WTC11 (cell line): ENCODE results near the gene LRRC27. TPM values are rescaled to one million over a fixed set of nuclear protein-coding genes. Genes with fewer than 3 reads are reported as not detected.

Experiments
- ATAC-seq: fragments of 200-7000 bp; cut with Tn5 transposase; 2 replicates; pipeline ENCODE4 v1.10.0; 2021; ENCODE audit warnings: mild to moderate bottlenecking, moderate library complexity
- CTCF ChIA-PET: fragments of 300-600 bp; sonication (Branson Sonifier 250); formaldehyde crosslinking; loops from one replicate; lab custom pipeline; 2021; ENCODE audit warnings: antibody characterized with exemption; lab: Charles Lee
- POLR2A ChIA-PET: fragments of 350-600 bp; sonication (Branson Sonifier 250); formaldehyde crosslinking; loops from one replicate; lab custom pipeline; 2021; ENCODE audit warnings: antibody characterized with exemption; lab: Charles Lee
- DNase-seq: peaks from one replicate; pipeline ENCODE4 v3.0.0; 2021; ENCODE audit warnings: low spot score
- H3K27ac Mint-ChIP-seq: 2 replicates; pipeline ENCODE4 v1.8.0; 2021; ENCODE audit warnings: mixed read lengths
- H3K27me3 Mint-ChIP-seq: 2 replicates; pipeline ENCODE4 v1.8.0; 2021; ENCODE audit warnings: low read depth, mild to moderate bottlenecking, moderate library complexity, mixed read lengths
- H3K36me3 Mint-ChIP-seq: 2 replicates; pipeline ENCODE4 v1.8.0; 2021; ENCODE audit warnings: mixed read lengths
- H3K4me1 Mint-ChIP-seq: 2 replicates; pipeline ENCODE4 v1.8.0; 2022; ENCODE audit warnings: mixed read lengths
- H3K4me3 Mint-ChIP-seq: 2 replicates; pipeline ENCODE4 v1.8.0; 2021; ENCODE audit warnings: mild to moderate bottlenecking, moderate library complexity, mixed read lengths
- H3K9me3 Mint-ChIP-seq: 2 replicates; pipeline ENCODE4 v1.8.0; 2021; ENCODE audit warnings: mixed read lengths
- AFF4 ChIP-seq: sonication (generic); formaldehyde crosslinking; IDR thresholded peaks from 2 replicates; pipeline ENCODE4 v1.8.1; 2023; ENCODE audit warnings: mild to moderate bottlenecking, missing genetic modification reagents, borderline replicate concordance
- ARID4B ChIP-seq: sonication (generic); formaldehyde crosslinking; IDR thresholded peaks from 2 replicates; pipeline ENCODE4 v1.8.0; 2023; ENCODE audit warnings: missing genetic modification reagents, mild to moderate bottlenecking, borderline replicate concordance
- CREB1 ChIP-seq: sonication (generic); formaldehyde crosslinking; IDR thresholded peaks from 2 replicates; pipeline ENCODE4 v1.8.0; 2023; ENCODE audit warnings: mild to moderate bottlenecking, missing genetic modification reagents
- EMX1 ChIP-seq: fragments of 250-450 bp; sonication (Bioruptor Pico); IDR thresholded peaks from 2 replicates; pipeline ENCODE4 v1.8.0; 2021; ENCODE audit warnings: mild to moderate bottlenecking
- ESRRA ChIP-seq: sonication (generic); formaldehyde crosslinking; IDR thresholded peaks from 2 replicates; pipeline ENCODE4 v1.8.1; 2022; ENCODE audit warnings: mild to moderate bottlenecking, missing genetic modification reagents, borderline replicate concordance
- MYBL2 ChIP-seq: sonication (generic); formaldehyde crosslinking; IDR thresholded peaks from 2 replicates; pipeline ENCODE4 v1.8.1; 2023; ENCODE audit warnings: mild to moderate bottlenecking, moderate library complexity, missing genetic modification reagents
- NFATC4 ChIP-seq: fragments of 250-450 bp; sonication (Bioruptor Pico); IDR thresholded peaks from 2 replicates; pipeline ENCODE4 v1.9.0; 2021; ENCODE audit warnings: mild to moderate bottlenecking
- NFE2L1 ChIP-seq: sonication (generic); formaldehyde crosslinking; IDR thresholded peaks from 2 replicates; pipeline ENCODE4 v1.8.1; 2023; ENCODE audit warnings: missing genetic modification reagents
- PRRX2 ChIP-seq: fragments of 250-450 bp; sonication (Bioruptor Pico); IDR thresholded peaks from 2 replicates; pipeline ENCODE4 v1.8.0; 2021; ENCODE audit warnings: mild to moderate bottlenecking
- SOX15 ChIP-seq: fragments of 250-450 bp; sonication (Bioruptor Pico); IDR thresholded peaks from 2 replicates; pipeline ENCODE4 v1.9.0; 2021; ENCODE audit warnings: mild to moderate bottlenecking
- STAT6 ChIP-seq: sonication (generic); formaldehyde crosslinking; conservative IDR thresholded peaks from 2 replicates; pipeline ENCODE4 v1.8.1; 2023; ENCODE audit warnings: mild to moderate bottlenecking, low read depth, missing genetic modification reagents, moderate library complexity
- ZNF317 ChIP-seq: sonication (generic); formaldehyde crosslinking; IDR thresholded peaks from 2 replicates; pipeline ENCODE4 v1.8.1; 2023; ENCODE audit warnings: low read depth, mild to moderate bottlenecking, moderate library complexity, missing genetic modification reagents, borderline replicate concordance
- ZNF416 ChIP-seq: fragments of 250-450 bp; sonication (Bioruptor Pico); IDR thresholded peaks from 2 replicates; pipeline ENCODE4 v1.9.0; 2021; ENCODE audit warnings: mild to moderate bottlenecking, inconsistent platforms
- total RNA-seq: library from RNA; stranded (reverse); gene quantifications from 3 replicates; pipeline ENCODE4 v1.2.3, GENCODE V29; 2021
- TF ChIP-seq, protein P1 (sequence below): fragments of 250-450 bp; sonication (Bioruptor Pico); IDR thresholded peaks from 2 replicates; pipeline ENCODE4 v2.1.2; 2022; ENCODE audit warnings: mild to moderate bottlenecking, moderate library complexity
- TF ChIP-seq, protein P2 (sequence below): sonication (generic); formaldehyde crosslinking; IDR thresholded peaks from 2 replicates; pipeline ENCODE4 v1.8.1; 2022; ENCODE audit warnings: low read depth, mild to moderate bottlenecking, moderate library complexity, missing genetic modification reagents, borderline replicate concordance
- TF ChIP-seq, protein P3 (sequence below): sonication (generic); formaldehyde crosslinking; IDR thresholded peaks from 2 replicates; pipeline ENCODE4 v1.8.1; 2023; ENCODE audit warnings: mild to moderate bottlenecking, moderate library complexity, missing genetic modification reagents

Gene LRRC27
- total RNA-seq, 1 experiment from 2014 or later = 4.4 TPM

DNA sequence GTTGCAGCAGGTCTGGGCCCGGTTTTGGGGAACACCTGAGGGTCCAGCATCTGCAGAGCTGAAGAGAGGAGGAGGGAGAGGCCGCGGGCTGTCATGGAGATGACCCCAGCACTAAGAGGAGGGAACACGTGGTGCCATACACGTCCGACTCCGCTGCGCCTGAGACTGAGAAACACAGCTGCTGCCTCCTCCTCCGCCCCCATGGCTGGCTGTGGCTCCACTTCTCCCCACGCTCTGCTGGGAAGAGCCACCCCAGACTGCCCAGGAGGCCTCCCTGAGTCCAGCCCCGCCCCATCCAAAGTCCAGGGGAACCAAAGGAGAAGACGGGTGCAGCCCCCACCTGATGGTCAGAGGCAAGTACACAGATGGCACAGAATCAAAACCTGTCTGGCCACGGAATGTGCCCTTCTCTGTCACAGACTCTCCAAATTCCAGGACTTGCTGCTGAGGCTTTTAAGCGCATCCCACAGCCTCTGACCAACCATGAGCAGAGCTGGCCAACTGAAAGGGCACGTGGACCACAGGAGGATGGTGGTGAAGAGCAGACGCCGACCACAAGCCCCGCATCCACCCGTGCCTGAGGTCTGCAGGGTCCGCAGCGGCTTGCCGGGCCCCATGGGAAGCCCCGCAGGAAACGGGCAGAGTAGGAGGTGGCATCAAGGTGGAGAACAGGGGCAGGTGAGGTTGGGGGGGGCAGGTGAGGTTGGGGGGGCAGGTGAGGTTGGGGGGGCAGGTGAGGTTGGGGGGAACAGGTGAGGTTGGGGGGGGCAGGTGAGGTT, 48.2 kb upstream of the LRRC27 start (continued):
- TF ChIP-seq AFF4 (CRISPR knock-in tag) (no peak), PRRX2 (CRISPR knock-in tag) (no peak), ZNF416 (no peak), EMX1 (no peak), ESRRA (no peak), CREB1 (CRISPR knock-in tag) (no peak)
- TF ChIP-seq, protein P1, sequence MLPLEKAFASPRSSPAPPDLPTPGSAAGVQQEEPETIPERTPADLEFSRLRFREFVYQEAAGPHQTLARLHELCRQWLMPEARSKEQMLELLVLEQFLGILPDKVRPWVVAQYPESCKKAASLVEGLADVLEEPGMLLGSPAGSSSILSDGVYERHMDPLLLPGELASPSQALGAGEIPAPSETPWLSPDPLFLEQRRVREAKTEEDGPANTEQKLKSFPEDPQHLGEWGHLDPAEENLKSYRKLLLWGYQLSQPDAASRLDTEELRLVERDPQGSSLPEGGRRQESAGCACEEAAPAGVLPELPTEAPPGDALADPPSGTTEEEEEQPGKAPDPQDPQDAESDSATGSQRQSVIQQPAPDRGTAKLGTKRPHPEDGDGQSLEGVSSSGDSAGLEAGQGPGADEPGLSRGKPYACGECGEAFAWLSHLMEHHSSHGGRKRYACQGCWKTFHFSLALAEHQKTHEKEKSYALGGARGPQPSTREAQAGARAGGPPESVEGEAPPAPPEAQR = no peak
- TF ChIP-seq, protein P2, sequence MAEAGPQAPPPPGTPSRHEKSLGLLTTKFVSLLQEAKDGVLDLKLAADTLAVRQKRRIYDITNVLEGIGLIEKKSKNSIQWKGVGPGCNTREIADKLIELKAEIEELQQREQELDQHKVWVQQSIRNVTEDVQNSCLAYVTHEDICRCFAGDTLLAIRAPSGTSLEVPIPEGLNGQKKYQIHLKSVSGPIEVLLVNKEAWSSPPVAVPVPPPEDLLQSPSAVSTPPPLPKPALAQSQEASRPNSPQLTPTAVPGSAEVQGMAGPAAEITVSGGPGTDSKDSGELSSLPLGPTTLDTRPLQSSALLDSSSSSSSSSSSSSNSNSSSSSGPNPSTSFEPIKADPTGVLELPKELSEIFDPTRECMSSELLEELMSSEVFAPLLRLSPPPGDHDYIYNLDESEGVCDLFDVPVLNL (CRISPR knock-in tag) = no peak

DNA sequence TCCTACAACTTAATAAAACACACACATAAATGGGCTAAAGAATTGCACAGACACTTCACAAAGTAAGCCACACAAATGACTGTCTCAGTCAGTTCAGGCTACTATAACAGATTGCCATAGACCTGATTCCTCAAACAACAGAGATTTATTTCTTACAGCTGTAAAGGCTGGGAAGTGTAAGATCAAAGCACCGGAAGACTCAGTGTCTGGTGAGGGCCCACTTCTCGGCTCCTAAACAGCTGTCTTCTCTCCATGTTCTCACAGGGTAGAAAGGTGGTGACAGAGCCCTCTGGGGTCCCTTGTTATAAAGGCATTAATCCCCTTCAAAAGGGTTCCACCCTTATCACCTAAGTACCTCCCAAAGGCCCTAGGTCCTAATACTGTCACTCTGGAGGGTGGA, 42.6 kb upstream of the LRRC27 start:
- Mint-ChIP-seq H3K9me3 (no peaks in the 10 kb centered on the region), H3K27ac (no peak overlapping the region), H3K27me3 (no peaks in the 10 kb centered on the region), H3K4me3 (no peak overlapping the region), H3K4me1 (peaks cover 3% of the 10 kb centered on the region; the same call in 1 of the 2 replicates), H3K36me3 (no peaks in the 10 kb centered on the region)
- POLR2A ChIA-PET = no interaction called here
- CTCF ChIA-PET = no interaction called here
- no peak for DNase-seq
- ATAC-seq = no peak
- TF ChIP-seq, protein P3, sequence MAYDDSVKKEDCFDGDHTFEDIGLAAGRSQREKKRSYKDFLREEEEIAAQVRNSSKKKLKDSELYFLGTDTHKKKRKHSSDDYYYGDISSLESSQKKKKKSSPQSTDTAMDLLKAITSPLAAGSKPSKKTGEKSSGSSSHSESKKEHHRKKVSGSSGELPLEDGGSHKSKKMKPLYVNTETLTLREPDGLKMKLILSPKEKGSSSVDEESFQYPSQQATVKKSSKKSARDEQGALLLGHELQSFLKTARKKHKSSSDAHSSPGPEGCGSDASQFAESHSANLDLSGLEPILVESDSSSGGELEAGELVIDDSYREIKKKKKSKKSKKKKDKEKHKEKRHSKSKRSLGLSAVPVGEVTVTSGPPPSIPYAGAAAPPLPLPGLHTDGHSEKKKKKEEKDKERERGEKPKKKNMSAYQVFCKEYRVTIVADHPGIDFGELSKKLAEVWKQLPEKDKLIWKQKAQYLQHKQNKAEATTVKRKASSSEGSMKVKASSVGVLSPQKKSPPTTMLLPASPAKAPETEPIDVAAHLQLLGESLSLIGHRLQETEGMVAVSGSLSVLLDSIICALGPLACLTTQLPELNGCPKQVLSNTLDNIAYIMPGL (CRISPR knock-in tag) = no peak
- no peak for TF ChIP-seq ARID4B (CRISPR knock-in tag)
- no peak for TF ChIP-seq STAT6 (CRISPR knock-in tag)
- TF ChIP-seq ZNF317 = no peak
- no peak for TF ChIP-seq SOX15 (CRISPR knock-in tag)
- TF ChIP-seq MYBL2 = no peak
- TF ChIP-seq NFATC4 (CRISPR knock-in tag) = no peak
- TF ChIP-seq NFE2L1 (CRISPR knock-in tag) = no peak
- no peak for TF ChIP-seq ESRRA
